ENCODE measurements around the gene MYO1H. TPM values are rescaled to one million over a fixed set of nuclear protein-coding genes. Genes with fewer than 3 reads are reported as not detected.
A peak's percentile ranks its signal among the peaks of the same experiment; 100 is the strongest.

Gene MYO1H
- total RNA-seq, 4 donors from 2014 or later, result not detected

GRCh38 chr12:109475993-109476806 lies 128.5 kb downstream of the MYO1H start:
- Histone ChIP-seq H3K4me3 (peak overlapping the region; percentile 78 to 95 (median 85)), H3K27ac (replicated peaks in 1 of 4) (peak overlapping the region; percentile 93 to 99 (median 96)), H3K4me1 (peaks cover 45 to 81% (median 74%) of the 10 kb centered on the region in 4 donors), H3K27me3 (no peaks in the 10 kb centered on the region), H3K9me3 (no peaks in the 10 kb centered on the region), H3K36me3 (peaks cover 0 to 19% (median 6%) of the 10 kb centered on the region in 4 donors)
- intact Hi-C loops (cut with DNase I), result loop anchor here (2.0 kb wide), 1 partner anchor 43 kb away; no protein-coding TSS in a partner anchor
- no peak for DNase-seq (ENCODE audit: extremely low spot score)
- 15% methylated on average over 17 of the region's 19 CpGs for WGBS
- TF ChIP-seq POLR2A (IDR thresholded peaks at IDR 0.05; ENCODE audit: low read depth), result no peak
- no peak for TF ChIP-seq CTCF (IDR thresholded peaks at IDR 0.05)
- no peak for TF ChIP-seq EP300 (IDR thresholded peaks at IDR 0.05)
- TF ChIP-seq POLR2AphosphoS5 (IDR thresholded peaks at IDR 0.05), result no peak

GRCh38 chr12:109476807-109477184 lies 129.1 kb downstream of the MYO1H start:
- H3K27ac ChIP-seq (replicated peaks in 1 of 4), result peak overlapping the region; percentile 93 to 99 (median 96)
- intact Hi-C loops (cut with DNase I), result loop anchor here (2.0 kb wide), 1 partner anchor 44 kb away; no protein-coding TSS in a partner anchor
- TF ChIP-seq EP300 (IDR thresholded peaks at IDR 0.05), result no peak
- no peak for TF ChIP-seq CTCF (IDR thresholded peaks at IDR 0.05)
- no peak for TF ChIP-seq POLR2A (IDR thresholded peaks at IDR 0.05; ENCODE audit: low read depth)
- no peak for TF ChIP-seq POLR2AphosphoS5 (IDR thresholded peaks at IDR 0.05)
- H3K27me3 ChIP-seq, result no peaks in the 10 kb centered on the region
- peak overlapping the region; percentile 78 to 95 (median 85) for H3K4me3 ChIP-seq
- peaks cover 45 to 75% (median 68%) of the 10 kb centered on the region in 4 donors for H3K4me1 ChIP-seq
- H3K36me3 ChIP-seq, result peaks cover 0 to 14% (median 5%) of the 10 kb centered on the region in 4 donors
- H3K9me3 ChIP-seq, result no peaks in the 10 kb centered on the region
- no peak for DNase-seq (ENCODE audit: extremely low spot score)
- WGBS, result under 1% methylated on average over 11 of the region's 11 CpGs

- H3K27ac ChIP-seq (replicated peaks in 1 of 4), result peak within 1 kb of the TSS; percentile 93 to 99 (median 96)
- H3K9me3 ChIP-seq, result no peaks in the 10 kb centered on the region
- H3K27me3 ChIP-seq, result no peaks in the 10 kb centered on the region
- 1% methylated on average over 28 of the region's 54 CpGs for WGBS
- H3K4me1 ChIP-seq, result peaks cover 45 to 69% (median 62%) of the 10 kb centered on the region in 4 donors
- intact Hi-C loops (cut with DNase I), result loop anchor here (2.0 kb wide), 1 partner anchor 45 kb away; no protein-coding TSS in a partner anchor
- DNase-seq (ENCODE audit: extremely low spot score), result peak; percentile 97
- peak; percentile 41 for TF ChIP-seq POLR2A (IDR thresholded peaks at IDR 0.05; ENCODE audit: low read depth)
- peak; percentile 90 to 97 for TF ChIP-seq POLR2AphosphoS5 (IDR thresholded peaks at IDR 0.05)
- peak in 1 of 3 experiments; percentile 29 for TF ChIP-seq CTCF (IDR thresholded peaks at IDR 0.05)
- no peak for TF ChIP-seq EP300 (IDR thresholded peaks at IDR 0.05)
- peak within 1 kb of the TSS; percentile 78 to 95 (median 85) for H3K4me3 ChIP-seq
- peaks cover 0 to 14% (median 6%) of the 10 kb centered on the region in 4 donors for H3K36me3 ChIP-seq
These were observed 129.7 kb downstream of the MYO1H start, which contains the start of the genes KCTD10 and UBE3B for GRCh38 chr12:109477185-109477962. TSS of gene KCTD10 (minus strand) at chr12:109477300. CDS start at chr12:109477262, 38 bp downstream. TSS of gene UBE3B (plus strand) at chr12:109477634. CDS start at chr12:109483552, 5,918 bp downstream.

GRCh38 chr12:109477963-109478315 lies 130.2 kb downstream of the MYO1H start:
- Histone ChIP-seq H3K27me3 (no peaks in the 10 kb centered on the region), H3K27ac (replicated peaks in 1 of 4) (peak overlapping the region; percentile 93 to 99 (median 96)), H3K9me3 (no peaks in the 10 kb centered on the region), H3K4me1 (peaks cover 45 to 63% (median 57%) of the 10 kb centered on the region in 4 donors), H3K4me3 (peak overlapping the region; percentile 78 to 95 (median 85)), H3K36me3 (peaks cover 0 to 18% (median 10%) of the 10 kb centered on the region in 4 donors)
- intact Hi-C loops (cut with DNase I), result loop anchor here (2.0 kb wide), 1 partner anchor 45 kb away; no protein-coding TSS in a partner anchor
- 2% methylated on average over 3 of the region's 9 CpGs for WGBS
- no peak for DNase-seq (ENCODE audit: extremely low spot score)
- TF ChIP-seq EP300 (IDR thresholded peaks at IDR 0.05) (no peak), CTCF (IDR thresholded peaks at IDR 0.05) (no peak), POLR2A (IDR thresholded peaks at IDR 0.05; ENCODE audit: low read depth) (no peak), POLR2AphosphoS5 (IDR thresholded peaks at IDR 0.05) (no peak)
